Transverse colon (tissue), 3 donors: ENCODE measurements around the gene TMC2.

ENCODE experiments used
- CTCF ChIP-seq, 5 experiments: fragments of 200-600 bp in 3 of 5; fragments of 450-650 bp in 2 of 5; sonication (generic) in 3 of 5; IDR thresholded peaks; 1 replicate in 2 of 5; 2 replicates in 3 of 5; pipeline ENCODE4 v1.5.1; 2016 to 2017; ENCODE audit warnings: antibody characterized with exemption in 5 of 5, inconsistent platforms in 3 of 5, mild to moderate bottlenecking in 2 of 5, moderate library complexity in 1 of 5
- POLR2A ChIP-seq: fragments of 450-650 bp; IDR thresholded peaks from one replicate; pipeline ENCODE4 v1.6.1; 2016; ENCODE audit warnings: antibody characterized with exemption, mild to moderate bottlenecking, moderate library complexity

- TF ChIP-seq CTCF (IDR thresholded peaks at IDR 0.05), result no peak
- TF ChIP-seq POLR2A, result peak; percentile 77
Measured at GRCh38 chr20:2651772-2652723, 115.7 kb downstream of the TMC2 start, which contains the start of gene NOP56.
